ENCODE measurements around the gene EPO.

EPO gene

GRCh38 chr7:100692578-100692961 lies 27.7 kb upstream of the EPO start:
- TF ChIP-seq CTCF (conservative IDR thresholded peaks at IDR 0.05; ENCODE audit: low read length) (no peak), EZH2phosphoT487 (IDR thresholded peaks at IDR 0.05; ENCODE audit: borderline replicate concordance) (no peak)
- peak overlapping the region; percentile 92 for H3K4me2 ChIP-seq (ENCODE audit: low read depth, low read length, poor library complexity, severe bottlenecking)
- H3K9ac ChIP-seq (ENCODE audit: low read depth, low read length, poor library complexity, severe bottlenecking) = peak overlapping the region; percentile 82
- no peak overlapping the region for H2AFZ ChIP-seq (ENCODE audit: low read length)
- peak overlapping the region; percentile 86 for H3K4me3 ChIP-seq (ENCODE audit: low read length, poor library complexity, severe bottlenecking)
- peaks cover 61% of the 10 kb centered on the region for H3K79me2 ChIP-seq (ENCODE audit: insufficient read depth, low read length)
- peaks cover 60% of the 10 kb centered on the region for H4K20me1 ChIP-seq (ENCODE audit: insufficient read depth, low read length, poor library complexity, severe bottlenecking)
- no peaks in the 10 kb centered on the region for H3K9me2 ChIP-seq (replicated peaks; ENCODE audit: low read depth, low read length)
- peaks cover 32% of the 10 kb centered on the region for H3K4me1 ChIP-seq (ENCODE audit: insufficient read depth, low read length, poor library complexity, severe bottlenecking)
- peaks cover 10% of the 10 kb centered on the region; the same call in 1 of the 2 replicates for H3K36me3 ChIP-seq (ENCODE audit: insufficient read depth, low read length)
- no peaks in the 10 kb centered on the region for H3K9me3 ChIP-seq (ENCODE audit: insufficient read depth, low read depth, low read length)
- no peaks in the 10 kb centered on the region for H3K27me3 ChIP-seq (ENCODE audit: insufficient read depth, low read length, poor library complexity, severe bottlenecking)
- no peaks in the 10 kb centered on the region for H3F3A ChIP-seq (ENCODE audit: low read depth)

- Histone ChIP-seq H3K4me1 (ENCODE audit: insufficient read depth, low read length, poor library complexity, severe bottlenecking) (peaks cover 32% of the 10 kb centered on the region), H3K4me2 (ENCODE audit: low read depth, low read length, poor library complexity, severe bottlenecking) (peak overlapping the region; percentile 92), H3K79me2 (ENCODE audit: insufficient read depth, low read length) (peaks cover 52% of the 10 kb centered on the region), H3K4me3 (ENCODE audit: low read length, poor library complexity, severe bottlenecking) (peak overlapping the region; percentile 86), H3F3A (ENCODE audit: low read depth) (no peaks in the 10 kb centered on the region), H2AFZ (ENCODE audit: low read length) (no peak overlapping the region), H3K9ac (ENCODE audit: low read depth, low read length, poor library complexity, severe bottlenecking) (peak overlapping the region; percentile 82), H4K20me1 (ENCODE audit: insufficient read depth, low read length, poor library complexity, severe bottlenecking) (peaks cover 50% of the 10 kb centered on the region), H3K9me2 (replicated peaks; ENCODE audit: low read depth, low read length) (no peaks in the 10 kb centered on the region), H3K9me3 (ENCODE audit: insufficient read depth, low read depth, low read length) (no peaks in the 10 kb centered on the region), H3K36me3 (ENCODE audit: insufficient read depth, low read length) (peaks cover under 1% of the 10 kb centered on the region; the same call in 1 of the 2 replicates), H3K27me3 (ENCODE audit: insufficient read depth, low read length, poor library complexity, severe bottlenecking) (no peaks in the 10 kb centered on the region)
- no peak for TF ChIP-seq CTCF (conservative IDR thresholded peaks at IDR 0.05; ENCODE audit: low read length)
- TF ChIP-seq EZH2phosphoT487 (IDR thresholded peaks at IDR 0.05; ENCODE audit: borderline replicate concordance) = no peak
These were observed 26.8 kb upstream of the EPO start for GRCh38 chr7:100693312-100694097.

- peak within 1 kb of the TSS; percentile 86 for H3K4me3 ChIP-seq (ENCODE audit: low read length, poor library complexity, severe bottlenecking)
- peak within 1 kb of the TSS; percentile 86 for H2AFZ ChIP-seq (ENCODE audit: low read length)
- no peaks in the 10 kb centered on the region for H3K9me3 ChIP-seq (ENCODE audit: insufficient read depth, low read depth, low read length)
- H3K9ac ChIP-seq (ENCODE audit: low read depth, low read length, poor library complexity, severe bottlenecking) = peak within 1 kb of the TSS; percentile 82
- no peaks in the 10 kb centered on the region for H3K9me2 ChIP-seq (replicated peaks; ENCODE audit: low read depth, low read length)
- no peaks in the 10 kb centered on the region for H3K36me3 ChIP-seq (ENCODE audit: insufficient read depth, low read length)
- H4K20me1 ChIP-seq (ENCODE audit: insufficient read depth, low read length, poor library complexity, severe bottlenecking) = peaks cover 43% of the 10 kb centered on the region
- H3K4me1 ChIP-seq (ENCODE audit: insufficient read depth, low read length, poor library complexity, severe bottlenecking) = peaks cover 32% of the 10 kb centered on the region
- no peak for TF ChIP-seq EZH2phosphoT487 (IDR thresholded peaks at IDR 0.05; ENCODE audit: borderline replicate concordance)
- TF ChIP-seq CTCF (conservative IDR thresholded peaks at IDR 0.05; ENCODE audit: low read length) = no peak
- H3K79me2 ChIP-seq (ENCODE audit: insufficient read depth, low read length) = peaks cover 45% of the 10 kb centered on the region
- peak within 1 kb of the TSS; percentile 92 for H3K4me2 ChIP-seq (ENCODE audit: low read depth, low read length, poor library complexity, severe bottlenecking)
- no peaks in the 10 kb centered on the region for H3F3A ChIP-seq (ENCODE audit: low read depth)
- H3K27me3 ChIP-seq (ENCODE audit: insufficient read depth, low read length, poor library complexity, severe bottlenecking) = no peaks in the 10 kb centered on the region
These were observed 26.0 kb upstream of the EPO start, which contains the start of gene GIGYF1 for GRCh38 chr7:100694098-100694745. TSS of gene GIGYF1 (minus strand) at chr7:100694250. CDS start at chr7:100688238, 6,012 bp downstream.

Data from Loucy (cell line).